Testis (tissue), 2 donors: ENCODE results near the gene PEA15.

Experiments used
- POLR2A ChIP-seq: fragments of 450-650 bp; IDR thresholded peaks from one replicate; pipeline ENCODE4 v1.6.1; 2017; ENCODE audit warnings: antibody characterized with exemption, mild to moderate bottlenecking, moderate library complexity
- TF ChIP-seq, protein P1 (sequence below), 3 experiments: fragments of 450-650 bp in 2 of 3; fragments of 200-600 bp in 1 of 3; sonication (generic) in 1 of 3; IDR thresholded peaks; one replicate each; pipeline ENCODE4 v1.5.1; 2016 to 2019; ENCODE audit warnings: antibody characterized with exemption in 3 of 3, mild to moderate bottlenecking in 2 of 3, moderate library complexity in 1 of 3

DNA sequence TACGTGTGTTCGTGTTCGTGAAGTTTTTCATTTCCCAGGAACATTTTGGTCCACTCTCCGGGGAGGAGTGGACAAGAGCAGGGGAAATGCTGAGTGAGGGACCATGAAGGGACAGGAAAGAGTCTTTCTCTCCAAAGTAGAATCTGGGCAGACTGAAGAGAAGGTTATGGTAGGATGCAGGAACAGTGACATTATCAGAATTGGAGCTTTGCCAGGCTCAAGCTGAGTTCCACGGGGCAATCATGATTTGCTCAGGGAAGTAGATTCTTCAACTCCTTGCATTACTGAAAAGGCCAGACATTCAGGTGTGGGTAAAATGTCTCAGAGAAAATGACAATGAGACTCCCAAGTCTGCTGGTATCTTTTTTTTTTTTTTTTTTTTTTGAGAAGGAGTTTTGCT lies 37.2 kb upstream of the PEA15 start:
- TF ChIP-seq, protein P1, sequence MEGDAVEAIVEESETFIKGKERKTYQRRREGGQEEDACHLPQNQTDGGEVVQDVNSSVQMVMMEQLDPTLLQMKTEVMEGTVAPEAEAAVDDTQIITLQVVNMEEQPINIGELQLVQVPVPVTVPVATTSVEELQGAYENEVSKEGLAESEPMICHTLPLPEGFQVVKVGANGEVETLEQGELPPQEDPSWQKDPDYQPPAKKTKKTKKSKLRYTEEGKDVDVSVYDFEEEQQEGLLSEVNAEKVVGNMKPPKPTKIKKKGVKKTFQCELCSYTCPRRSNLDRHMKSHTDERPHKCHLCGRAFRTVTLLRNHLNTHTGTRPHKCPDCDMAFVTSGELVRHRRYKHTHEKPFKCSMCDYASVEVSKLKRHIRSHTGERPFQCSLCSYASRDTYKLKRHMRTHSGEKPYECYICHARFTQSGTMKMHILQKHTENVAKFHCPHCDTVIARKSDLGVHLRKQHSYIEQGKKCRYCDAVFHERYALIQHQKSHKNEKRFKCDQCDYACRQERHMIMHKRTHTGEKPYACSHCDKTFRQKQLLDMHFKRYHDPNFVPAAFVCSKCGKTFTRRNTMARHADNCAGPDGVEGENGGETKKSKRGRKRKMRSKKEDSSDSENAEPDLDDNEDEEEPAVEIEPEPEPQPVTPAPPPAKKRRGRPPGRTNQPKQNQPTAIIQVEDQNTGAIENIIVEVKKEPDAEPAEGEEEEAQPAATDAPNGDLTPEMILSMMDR (IDR thresholded peaks at IDR 0.05) = no peak
- no peak for TF ChIP-seq POLR2A
